ENCODE results near the gene RTN1.

RTN1 gene

GRCh38 chr14:59785629-59786028 is 84.9 kb downstream of the RTN1 start:
- DNase-seq: no peak

GRCh38 chr14:59782760-59783159 is 87.8 kb downstream of the RTN1 start:
- DNase-seq: no peak

- DNase-seq: no peak
These were observed 93.5 kb downstream of the RTN1 start for GRCh38 chr14:59777006-59777579.

DNA sequence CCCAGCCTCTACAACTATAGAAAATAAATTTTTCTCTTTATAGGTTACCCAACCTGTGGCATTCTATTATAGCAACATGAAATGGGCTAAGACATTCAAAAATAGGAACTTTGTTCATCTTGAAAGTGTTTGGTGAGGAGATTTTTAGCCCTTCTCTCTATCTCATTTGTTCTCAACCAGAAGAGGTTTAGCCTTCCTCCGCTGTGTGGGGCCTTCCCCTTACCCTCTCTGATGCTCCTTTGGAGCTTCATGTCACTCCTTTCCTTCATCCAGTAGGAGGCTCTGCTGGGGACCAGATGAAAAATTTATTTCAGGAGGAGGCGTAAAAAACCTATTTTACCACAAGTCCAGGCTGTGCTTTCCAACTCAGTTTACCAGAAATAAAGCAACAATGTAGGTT is 94.1 kb downstream of the RTN1 start:
- DNase-seq: no peak

DNA sequence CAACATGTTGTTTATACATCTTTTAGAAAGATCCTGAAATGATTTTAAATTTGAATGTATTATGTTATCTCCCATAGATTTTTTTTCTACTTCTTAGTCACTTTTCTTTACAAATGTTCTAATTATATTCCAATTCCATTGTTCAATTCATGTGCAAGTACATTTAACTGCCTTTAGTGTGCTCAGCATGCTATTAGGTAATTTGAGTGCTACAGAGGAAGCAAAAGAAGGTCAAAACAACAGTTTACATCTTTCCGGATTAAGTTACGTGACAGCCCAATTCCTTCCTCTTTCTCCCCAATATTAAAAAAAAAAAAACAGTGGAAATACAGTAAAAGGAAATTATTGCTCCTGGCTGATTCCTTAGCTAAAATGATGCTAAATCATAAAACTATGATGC is 98.3 kb downstream of the RTN1 start:
- no peak for DNase-seq

DNA sequence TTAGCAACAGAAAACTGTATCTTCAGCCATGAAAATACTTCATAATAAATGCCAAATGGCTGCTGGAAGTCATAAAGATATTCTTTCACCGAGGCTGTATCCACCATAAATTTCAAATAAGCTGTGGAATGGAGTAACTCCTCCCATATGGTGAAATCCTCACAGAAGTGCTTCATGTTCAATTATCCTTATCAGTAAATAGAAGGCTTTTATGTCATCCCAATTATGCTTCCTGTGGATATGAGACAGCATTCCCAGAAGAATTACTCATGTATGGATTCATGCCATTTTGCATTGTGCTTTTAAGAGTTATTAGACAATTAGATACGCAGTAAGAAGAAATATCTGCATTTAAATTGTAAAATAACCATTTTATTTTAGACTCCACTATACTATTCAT is 99.0 kb downstream of the RTN1 start:
- no peak for DNase-seq

- no peak for DNase-seq
These were observed 101.0 kb downstream of the RTN1 start for GRCh38 chr14:59769586-59769985.

DNA sequence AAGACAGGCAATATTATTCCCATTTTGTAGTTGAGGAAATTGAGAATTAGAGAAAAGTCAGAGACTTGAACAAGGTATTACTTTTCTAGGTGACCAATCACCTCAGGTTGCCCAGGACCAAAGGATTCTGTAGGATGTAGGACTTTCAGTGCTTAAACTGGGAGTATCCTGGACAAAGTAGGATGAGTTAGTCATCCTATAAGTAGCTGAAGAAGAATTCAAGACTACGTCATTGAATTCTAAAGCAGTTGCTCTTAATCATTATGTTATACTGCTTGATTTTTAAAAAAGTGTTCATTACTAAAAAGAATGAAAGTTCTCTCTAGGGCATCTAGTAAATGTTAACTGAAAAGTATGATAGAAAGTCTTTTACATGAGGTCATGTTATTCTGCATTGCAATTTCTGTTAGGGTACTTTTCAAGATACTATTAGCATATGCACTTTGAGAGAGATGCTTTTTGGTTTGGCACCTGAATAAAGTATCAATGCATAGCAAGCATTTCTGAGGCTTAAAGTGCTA is 101.7 kb downstream of the RTN1 start:
- DNase-seq: no peak

- no peak for DNase-seq
These were observed 108.7 kb downstream of the RTN1 start for GRCh38 chr14:59761851-59762250.

DNA sequence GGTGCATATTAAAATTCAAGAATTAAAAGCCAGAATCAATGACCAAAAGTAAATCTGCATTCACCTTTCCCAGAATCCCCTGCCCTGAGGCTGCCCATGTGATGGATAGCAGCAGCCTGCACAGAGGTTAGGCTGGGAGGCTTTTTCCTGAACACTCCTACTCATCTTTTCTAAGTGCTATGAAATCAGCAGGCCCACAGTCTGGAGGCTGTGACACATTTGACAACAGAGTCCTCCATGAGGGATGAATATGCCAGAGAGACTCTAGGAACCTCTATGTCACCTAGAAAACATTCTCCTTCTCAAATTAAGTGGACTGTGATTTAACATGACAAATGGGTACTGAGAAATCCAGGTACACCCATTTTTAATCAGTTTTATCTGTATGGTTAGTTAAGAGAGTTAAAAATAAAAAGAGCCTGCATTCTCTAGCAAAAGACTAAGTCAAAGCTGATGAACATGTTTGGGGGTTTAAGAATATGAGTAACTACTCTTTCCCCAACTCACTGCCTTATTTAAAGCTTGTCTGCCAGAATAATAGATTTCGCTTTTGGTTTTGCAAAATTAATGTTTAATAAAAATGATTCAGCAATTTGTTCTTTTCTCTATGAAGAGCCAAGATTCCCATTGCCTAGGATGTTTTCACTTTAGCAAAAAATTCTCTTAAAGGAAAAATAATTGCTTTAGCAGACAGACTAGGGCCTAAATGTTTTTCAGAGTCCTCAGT is 115.0 kb downstream of the RTN1 start:
- no peak for DNase-seq

GRCh38 chr14:59754256-59754655 is 116.3 kb downstream of the RTN1 start:
- no peak for DNase-seq

DNA sequence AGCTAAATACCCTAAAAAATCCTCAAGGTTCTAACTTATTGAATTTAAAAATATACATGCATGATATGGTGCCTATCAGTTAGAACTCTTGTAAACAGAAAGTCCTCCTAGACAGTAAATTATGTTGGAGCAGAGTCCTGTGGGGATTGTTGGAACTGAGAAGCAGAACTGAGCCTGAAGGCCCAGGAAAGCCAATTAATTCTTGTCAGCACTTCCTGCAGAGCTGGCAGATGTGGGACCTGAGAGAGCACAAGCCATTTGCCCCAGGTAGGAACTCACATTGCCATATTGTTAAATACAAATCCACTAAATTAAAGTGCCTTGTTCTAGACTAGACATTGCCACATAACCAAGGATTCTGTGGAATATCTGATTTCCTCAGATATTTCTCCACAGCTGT is 117.1 kb downstream of the RTN1 start:
- no peak for DNase-seq

GRCh38 chr14:59751578-59751977 is 119.0 kb downstream of the RTN1 start:
- DNase-seq: no peak

GRCh38 chr14:59739794-59740193 is 130.8 kb downstream of the RTN1 start:
- DNase-seq: no peak

- DNase-seq: no peak
These were observed 142.3 kb downstream of the RTN1 start for GRCh38 chr14:59728304-59728703.

- DNase-seq: no peak
These were observed 143.4 kb downstream of the RTN1 start for GRCh38 chr14:59727073-59727661.

GRCh38 chr14:59711080-59711479 is 159.5 kb downstream of the RTN1 start:
- DNase-seq: no peak

- no peak for DNase-seq
These were observed 162.6 kb downstream of the RTN1 start for GRCh38 chr14:59707778-59708561.

GRCh38 chr14:59705866-59706265 is 164.7 kb downstream of the RTN1 start:
- no peak for DNase-seq

DNA sequence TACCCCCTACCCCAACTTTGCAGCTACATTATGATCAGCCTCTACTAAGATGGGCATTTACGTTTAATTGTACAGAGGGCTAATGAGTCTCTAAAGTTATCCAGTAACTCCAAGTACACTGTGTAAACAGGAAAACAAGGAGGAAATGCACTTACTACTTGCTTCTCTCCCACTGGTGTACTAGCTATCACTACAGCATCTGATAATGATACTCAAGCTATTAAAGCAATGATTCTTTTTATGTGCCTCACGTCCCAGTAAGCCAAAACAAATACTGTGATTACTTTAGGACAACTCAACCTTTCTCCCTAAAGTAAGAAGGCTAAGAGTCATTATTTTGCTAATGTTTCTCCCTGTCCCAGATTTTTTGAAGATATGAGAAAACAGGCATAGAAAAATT is 165.3 kb downstream of the RTN1 start:
- DNase-seq: no peak

- no peak for DNase-seq
These were observed 166.4 kb downstream of the RTN1 start for GRCh38 chr14:59704054-59704645.

DNA sequence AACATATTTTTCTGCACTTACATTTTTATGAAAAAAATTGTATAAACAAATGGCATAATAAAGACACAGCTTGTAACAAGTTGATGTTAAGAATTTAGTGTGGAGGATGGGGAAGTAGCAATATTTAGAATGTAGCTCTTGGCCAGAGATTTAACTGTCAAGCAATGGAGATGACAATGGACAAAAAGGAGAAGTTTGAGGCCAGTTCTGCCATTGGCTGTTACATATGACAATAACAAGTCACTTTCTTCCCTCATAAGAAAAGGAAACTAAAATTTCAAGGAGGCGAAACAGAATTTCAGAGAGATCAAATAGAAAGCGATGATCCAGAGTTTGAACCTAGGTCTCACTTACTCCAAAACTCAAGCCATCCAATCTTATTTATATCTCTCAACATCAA is 171.1 kb downstream of the RTN1 start:
- DNase-seq: no peak

GRCh38 chr14:59698793-59699192 is 171.8 kb downstream of the RTN1 start:
- DNase-seq: no peak
